HG03103 (cell line): ENCODE measurements around the gene FLYWCH2.
A peak's percentile ranks its signal among the peaks of the same experiment; 100 is the strongest.

Source experiments
- ATAC-seq: cut with Tn5 transposase; IDR thresholded peaks from one replicate; pipeline ENCODE4 v1.9.1; 2021; ENCODE audit warnings: low read depth; ENCODE audit not compliant: unreplicated experiment

Gene FLYWCH2, protein sequence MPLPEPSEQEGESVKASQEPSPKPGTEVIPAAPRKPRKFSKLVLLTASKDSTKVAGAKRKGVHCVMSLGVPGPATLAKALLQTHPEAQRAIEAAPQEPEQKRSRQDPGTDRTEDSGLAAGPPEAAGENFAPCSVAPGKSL

DNA sequence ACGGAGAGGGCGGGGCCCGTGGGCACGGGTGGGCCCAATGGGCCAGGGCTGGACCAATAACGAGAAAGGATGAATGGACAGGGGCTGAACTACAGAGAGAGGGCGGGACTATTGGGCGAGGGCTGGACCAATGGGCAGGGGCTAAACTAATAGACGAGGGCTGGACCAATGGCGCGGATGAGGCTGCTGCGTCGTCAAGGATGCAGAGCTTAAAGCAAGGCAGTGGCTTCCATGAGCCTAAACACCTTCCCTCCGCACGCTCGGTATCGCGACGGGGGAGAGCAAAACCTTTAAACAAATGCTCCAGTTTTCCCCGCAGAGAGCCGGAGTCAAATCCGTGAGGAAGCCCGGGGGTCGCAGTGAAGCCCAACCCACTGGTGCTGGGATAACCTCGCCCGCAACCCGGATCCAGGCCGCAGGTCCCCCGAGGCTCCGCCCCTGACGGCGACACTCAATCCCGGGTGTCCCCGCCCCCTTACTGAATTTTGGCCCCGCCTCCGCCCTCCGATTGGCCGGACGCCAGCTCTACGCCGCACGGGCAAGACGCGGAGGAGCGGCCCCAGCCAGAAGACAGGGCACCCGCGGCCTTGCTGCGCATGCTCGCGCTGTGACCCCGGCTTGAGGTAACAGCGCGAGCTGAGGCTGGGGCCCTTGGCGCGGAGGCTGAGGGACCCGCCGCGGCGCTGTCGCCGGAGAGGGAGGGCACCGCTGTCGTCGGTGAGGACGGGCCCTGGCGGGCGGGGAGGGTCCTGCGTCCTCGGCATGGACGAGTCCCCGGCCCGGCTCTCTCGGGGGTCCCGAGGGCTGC, at the start of gene FLYWCH2:
Gene FLYWCH2, plus strand, starts transcription at position 566 of the 808 bp plus-strand sequence. CDS start 13,235 bp downstream, outside the sequence.
- ATAC-seq, result peak; percentile 80

DNA sequence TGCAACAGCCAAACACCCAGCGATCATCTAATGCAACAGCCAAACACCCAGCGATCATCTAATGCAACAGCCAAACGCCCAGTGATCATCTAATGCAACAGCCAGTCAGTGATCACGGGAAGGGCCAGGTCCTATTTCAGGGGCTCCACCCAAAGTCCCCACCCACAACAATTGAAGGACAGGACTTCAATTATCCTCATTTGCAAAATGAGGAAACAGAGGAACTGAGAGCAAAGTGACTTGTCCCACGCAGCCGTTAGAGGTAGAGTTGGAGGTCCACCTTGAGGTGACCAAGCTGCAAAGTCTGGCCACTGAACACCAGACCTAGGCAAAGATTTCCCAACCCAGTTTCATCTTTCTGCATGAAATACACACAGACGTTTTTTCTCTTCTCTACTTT, 49.2 kb upstream of the FLYWCH2 start:
- ATAC-seq, result no peak

DNA sequence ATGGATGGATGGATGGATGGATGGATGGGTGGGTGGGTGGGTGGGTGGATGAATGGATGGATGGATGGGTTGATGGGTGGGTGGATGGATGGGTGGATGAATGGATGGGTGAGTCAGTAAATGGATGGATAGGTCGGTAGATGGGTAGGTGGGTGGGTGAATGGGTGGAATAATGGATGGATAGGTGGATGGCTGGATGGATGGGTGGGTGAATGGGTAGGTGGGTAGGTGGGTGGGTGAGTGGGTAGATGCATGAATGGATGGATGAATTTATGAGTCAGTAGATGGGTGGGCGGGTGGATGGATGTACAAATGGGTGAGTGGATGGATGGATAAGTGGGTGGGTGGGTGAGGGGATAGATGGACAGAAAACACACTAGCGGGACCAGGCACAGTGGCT, 48.0 kb upstream of the FLYWCH2 start:
- ATAC-seq, result no peak

DNA sequence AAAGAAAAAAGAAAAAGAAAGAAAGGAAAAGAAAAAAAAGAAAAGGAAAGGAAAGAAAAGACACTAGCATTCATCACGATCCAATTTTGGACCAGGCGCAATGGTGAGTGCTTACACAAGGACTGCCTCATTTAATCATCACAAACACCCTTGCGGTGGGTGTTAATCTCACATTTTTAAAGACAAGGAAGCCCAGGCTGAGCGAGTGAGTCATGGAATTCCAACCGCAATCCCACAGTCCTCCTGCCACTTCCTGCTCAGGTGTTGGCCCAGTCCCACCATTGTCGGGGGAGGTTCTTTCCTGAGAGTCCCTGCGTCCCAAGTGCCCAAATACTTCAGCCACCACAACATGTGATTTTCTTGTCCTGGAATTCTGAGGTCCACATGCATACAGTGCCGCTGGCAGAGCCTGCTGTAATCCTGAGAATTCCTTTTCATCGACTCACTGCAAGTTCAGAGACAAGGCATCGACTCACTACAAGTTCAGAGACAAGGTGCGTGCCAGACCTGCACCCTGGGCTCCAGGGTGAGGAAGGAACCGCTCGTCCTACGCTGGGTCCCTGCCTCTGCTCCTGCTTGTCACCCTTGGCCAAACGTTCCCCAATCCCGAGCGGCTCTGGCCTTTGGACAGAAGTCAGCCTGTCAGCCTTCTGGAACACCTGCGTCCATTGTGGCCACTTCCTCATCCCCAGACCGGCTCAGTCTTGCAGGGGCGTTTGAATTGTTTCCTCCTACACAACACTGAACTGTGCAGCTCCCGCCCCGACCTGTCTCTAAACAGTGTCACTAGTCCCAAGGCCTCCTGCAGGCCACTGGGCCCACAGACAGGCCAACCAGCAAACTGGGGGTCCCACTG, 47.1 kb upstream of the FLYWCH2 start:
- ATAC-seq, result no peak

DNA sequence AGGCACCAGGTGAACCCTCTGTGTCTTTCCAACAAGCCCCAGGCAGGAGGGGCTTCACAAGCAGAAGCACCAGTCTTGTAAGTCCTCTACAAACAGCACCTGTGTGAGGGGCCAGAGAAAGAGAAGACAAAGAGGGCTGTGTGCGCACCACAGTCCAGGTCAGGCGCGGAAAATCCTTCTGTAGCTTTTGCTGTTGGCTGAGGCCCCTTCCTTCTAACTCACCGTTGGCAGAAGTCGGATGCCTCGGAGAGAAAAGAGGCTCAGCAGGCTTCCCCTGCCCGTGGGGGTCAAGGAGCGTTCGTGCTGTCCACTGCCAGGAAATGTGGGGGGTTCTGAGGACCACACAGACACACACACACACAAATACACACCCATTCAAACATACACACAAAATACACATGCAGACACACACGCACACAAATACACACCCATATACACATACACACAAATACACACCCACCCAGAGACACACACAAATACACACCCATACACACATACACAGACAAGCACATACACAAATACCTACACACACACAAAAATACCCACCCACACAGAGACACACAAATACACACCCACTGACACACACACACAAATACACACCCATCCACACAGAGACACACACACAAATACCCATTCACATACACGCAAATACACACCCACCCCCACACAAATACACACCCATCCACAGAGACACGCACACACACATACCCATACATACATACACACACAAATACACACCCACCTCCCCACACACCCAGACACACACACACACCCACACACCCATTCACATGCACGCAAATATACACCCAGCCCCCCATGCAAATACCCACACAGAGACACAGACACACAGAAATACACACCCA, 46.1 kb upstream of the FLYWCH2 start:
- no peak for ATAC-seq

DNA sequence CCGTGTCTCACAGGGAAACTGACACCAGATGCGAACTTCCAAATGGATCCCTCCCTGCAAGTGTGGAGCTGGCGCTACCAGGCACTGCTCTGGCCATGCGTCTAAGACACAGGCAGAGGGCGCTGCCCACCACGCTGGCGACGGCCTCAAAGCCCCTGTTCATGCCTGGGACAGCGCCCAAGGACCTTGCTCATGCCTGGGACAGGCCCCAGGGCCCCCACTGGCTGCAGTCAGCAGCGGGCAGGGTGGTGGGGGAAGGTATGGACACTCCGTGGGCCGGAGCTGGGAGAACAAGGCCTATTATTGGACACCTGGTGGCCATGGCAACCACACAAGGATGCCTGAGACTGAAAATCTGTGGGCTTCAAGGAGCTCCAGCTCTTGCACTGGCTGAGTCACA, 44.1 kb upstream of the FLYWCH2 start:
- no peak for ATAC-seq

DNA sequence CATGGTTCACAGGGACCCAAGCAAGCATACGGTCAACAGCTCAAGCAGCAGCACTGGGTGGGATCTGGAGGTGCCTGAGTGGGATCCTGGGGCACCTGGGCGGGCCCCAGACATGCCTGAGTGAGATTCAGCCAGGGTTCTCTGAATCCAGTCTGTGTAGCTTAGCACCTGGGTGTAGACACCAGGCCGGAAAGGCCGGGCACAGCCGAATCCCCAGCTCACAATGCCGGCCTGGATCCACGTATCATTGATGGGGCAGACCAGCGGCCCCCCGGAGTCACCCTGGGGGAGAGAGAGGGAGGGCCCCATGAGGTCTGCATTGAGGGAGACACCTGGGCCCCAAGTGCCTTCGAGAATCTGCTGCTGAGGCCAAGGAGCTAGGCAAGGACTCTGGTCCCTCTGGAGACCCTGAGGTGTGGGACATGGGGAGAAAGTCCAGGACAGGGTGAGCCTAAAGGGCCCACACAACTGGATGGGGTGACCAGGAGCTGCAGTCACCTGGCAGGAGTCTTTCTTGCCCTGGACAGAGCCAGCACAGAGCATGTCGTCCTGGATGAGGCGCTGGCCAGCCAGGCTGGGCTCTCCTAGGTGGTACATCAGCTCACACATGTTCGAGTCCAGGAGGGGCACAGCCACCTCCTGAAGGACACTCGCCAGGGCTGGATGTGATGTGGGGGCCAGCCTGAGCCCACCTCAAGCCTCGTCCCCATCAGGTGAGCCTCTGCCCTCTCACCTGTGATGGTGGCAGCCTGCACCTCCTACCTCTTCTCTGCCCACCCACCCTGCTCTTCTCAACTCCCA, 43.2 kb upstream of the FLYWCH2 start:
- ATAC-seq, result no peak

DNA sequence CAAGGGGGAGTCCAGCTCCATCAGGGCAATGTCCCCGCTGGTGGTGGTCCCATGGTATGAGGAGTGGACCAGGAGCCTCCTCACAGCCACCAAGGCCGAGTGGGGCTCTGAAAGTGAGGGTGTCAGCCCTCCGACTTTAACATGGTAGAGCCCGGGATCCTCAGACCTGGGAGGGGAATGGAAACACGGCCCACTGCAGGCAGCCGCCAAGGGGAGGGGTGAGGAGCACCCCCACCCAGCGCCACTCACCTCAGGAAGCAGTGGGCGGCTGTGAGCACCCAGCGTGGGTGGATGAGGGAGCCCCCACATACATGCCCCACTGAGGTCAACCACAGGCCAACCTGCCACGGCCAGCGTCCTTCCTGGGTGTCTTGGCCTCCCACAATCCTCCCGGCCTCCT, 42.1 kb upstream of the FLYWCH2 start:
- no peak for ATAC-seq

DNA sequence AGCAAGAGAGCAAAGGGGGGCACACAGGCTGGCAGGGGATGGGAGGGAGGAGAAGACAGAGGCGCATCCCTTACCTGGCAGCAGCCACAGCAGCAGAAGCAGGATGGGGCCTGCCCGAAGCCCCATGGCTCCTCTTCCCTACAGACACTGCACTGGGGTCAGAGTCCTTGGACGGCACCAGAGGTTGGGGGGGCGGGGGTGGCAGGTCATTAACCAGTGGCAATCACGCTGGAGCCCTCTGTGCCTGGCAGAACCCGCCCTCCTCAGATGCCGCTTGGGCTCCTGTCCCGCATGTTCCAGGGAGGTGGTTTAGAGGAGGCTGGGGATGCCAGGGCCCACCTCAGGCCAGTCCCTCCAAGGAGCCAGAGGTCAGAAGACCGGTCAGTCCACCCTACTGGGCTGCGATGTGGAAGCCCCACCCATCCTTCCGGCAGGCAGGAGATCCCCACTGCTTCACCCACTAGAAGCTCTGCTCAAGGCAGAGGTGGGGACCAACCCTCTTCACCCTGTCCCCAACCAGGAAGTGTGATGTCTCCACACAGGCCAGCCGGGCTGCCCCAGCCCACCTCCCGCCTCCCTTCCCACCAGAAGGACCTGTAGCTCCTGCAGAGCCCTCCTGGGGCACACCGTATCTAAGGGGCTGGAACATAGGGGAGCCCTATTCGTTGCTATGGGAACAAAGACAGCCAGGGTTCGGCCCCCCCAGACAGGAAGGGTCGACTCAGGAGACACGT, 41.2 kb upstream of the FLYWCH2 start:
- ATAC-seq, result no peak

DNA sequence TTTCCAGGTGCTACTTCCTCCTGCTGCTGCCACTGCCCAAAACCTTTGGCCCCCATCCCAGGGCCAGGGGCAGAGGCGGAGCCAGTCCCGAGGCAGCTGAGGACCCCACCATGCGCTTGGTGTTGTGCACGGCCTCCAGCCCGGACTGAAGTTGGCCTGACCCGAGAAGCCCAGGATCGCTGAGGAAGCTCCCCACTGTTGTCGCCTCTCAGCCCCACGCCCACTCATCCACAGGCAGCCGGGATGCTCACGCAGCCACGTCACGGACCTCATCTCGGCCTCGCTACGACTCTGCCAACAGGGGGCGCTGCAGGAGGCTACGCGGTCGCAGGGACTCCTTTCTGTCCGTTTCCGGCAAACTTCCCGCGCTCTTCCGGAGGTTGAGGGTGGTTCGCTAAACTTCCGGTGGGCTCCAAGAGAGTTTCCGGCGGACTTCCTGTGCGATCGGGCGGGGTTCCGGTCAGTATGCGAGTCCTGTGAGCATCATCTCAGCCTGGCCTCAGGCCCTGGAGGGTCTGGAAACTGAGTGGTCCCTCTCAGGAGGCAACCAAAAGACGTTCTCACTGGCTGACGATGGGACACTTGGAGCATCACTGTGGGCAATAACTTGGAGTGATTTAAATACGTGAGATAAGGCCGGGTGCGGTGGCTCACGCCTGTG, 40.5 kb upstream of the FLYWCH2 start:
- ATAC-seq, result no peak

DNA sequence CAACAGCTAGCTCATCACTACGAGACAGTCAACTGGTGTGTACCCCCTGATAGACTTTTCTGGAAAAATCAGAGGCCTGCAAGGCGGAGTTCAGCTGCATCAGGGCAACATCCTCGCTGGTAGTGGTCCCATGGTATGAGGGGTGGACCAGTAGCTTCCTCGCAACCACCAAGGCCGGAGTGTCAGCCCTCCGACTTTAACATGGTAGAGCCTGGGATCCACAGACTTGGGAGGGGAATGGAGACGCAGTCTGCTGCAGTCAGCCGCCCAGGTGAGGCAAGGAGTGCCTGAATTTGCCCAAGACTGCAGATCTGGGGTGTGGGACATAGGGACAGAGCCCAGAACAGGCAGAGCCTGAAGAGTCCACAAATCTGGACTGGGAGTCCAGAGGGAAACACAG, 39.5 kb upstream of the FLYWCH2 start:
- ATAC-seq, result no peak

DNA sequence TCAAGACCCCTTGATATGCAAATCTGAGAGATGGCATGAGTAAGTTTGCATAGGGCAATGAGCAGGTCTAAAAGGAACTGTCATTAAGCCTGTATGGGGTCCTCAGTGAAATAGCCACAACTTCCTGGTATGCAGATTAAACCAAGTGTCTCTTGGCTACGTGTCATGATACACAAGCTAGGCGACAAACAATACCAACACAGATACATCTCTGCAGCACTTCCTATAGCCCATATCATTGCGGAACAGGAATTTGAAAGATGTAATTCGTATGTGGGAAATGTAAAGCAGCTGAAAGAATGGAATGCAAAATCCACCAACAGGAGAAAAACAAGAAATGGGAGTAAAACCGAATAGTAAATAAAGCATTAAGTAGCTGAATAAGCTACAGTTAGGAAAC, 37.9 kb upstream of the FLYWCH2 start:
- no peak for ATAC-seq

DNA sequence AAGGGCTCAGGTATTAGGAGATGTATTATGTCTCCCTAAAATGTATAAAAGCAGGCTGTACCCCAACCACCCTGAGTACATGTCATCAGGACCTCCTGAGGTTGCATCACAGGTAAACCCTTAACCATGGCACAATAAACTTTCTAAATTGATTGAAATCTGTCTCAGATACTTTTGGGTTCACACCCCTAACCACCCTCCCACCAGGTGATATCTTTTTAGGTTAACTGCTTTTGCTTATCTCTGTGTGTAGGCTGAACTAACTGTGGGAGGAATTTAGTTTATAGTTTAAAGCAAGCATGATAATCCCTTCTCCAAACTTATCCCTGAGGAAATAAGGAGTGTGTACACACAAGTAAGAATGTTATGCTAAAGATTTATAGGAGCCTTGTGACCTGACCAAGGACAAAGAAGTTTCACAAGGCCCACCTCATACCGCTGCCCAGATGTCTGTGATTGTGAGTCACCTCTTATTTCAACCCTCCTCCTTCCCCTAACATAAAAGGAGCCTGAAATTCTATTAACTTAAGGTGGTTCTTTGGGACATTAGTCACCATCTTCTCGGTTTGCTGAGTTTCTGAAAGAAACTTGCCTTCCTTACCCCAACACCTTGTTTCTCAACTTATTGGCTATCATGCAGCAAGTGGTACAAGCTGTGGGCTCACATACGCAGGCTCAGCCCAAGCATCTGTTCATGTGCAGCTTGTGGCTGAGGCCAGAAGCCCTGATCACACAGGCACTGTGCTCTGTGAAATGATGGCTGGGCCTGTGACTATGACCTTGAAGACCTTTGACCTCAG, 36.3 kb upstream of the FLYWCH2 start:
- no peak for ATAC-seq

DNA sequence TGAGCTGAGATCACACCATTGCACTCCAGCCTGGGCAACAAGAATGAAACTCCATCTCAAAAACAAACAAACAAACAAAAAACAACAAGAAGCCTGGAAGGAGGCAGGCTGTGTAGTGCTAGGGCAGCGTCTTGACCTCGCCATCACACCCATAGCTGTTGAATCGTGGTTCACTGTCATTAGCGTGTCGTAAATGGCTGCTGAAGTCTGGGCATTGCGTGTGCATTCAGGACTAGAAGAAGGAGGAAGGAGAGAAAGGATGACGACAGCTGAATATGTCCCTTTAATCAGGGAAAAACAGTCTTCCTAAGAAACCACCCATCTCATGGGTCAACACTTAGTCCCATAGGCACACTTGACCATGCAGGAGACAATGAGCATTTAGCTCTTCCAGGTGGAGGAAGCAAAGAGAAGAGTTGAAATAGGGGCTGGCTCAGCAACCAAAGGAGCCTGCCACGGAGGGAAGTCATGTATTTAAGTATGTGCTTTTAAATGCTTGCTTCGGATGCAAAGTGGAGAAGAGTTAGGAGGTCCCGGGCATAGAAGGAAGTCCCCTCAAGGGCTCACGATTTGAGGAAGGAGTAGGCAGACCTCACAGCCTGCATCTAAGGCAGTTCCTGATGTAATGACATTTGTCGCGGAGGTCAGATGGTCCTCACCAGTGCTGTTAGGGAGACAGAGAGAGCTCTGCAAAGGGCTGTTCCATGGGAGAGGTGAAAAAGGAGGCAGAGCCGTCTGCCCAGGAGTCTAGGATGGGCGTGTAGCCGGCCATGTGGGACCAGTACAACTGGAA, 33.9 kb upstream of the FLYWCH2 start:
- no peak for ATAC-seq

DNA sequence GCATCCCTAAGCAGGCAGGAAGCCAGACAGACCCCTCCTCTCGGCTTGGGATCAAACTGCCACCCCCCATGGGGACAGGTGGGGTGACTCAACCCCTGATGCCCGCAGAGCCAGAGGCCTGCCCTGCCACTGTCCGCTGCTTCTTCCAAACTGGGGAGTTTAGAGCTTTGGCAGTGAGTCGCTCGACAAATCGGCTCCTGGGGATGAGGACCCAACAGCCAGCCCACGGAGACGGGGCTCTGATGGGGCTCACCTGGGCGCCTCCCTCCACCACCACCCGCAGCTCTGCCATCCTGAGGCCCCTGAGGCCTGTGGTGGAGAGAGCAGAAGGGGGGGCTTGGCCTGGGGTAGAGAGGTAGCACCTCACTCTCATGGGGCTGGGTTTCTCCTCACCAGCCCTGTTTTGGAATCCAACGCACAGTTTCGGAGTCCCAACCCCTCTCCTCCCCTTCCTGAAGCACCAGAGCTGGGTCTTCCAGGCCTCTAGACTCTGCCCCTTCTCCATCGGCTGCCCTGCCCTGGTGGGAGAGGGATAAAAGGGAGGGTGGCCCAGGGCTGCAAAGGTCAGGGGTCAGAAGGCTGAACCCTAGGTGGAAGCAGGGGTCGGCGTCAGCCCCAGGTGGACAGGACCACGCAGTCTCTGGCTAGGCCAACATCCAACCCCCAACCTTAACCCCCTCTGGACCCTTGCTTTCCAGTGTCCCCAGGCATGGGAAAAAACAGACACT, 30.8 kb upstream of the FLYWCH2 start:
- no peak for ATAC-seq

DNA sequence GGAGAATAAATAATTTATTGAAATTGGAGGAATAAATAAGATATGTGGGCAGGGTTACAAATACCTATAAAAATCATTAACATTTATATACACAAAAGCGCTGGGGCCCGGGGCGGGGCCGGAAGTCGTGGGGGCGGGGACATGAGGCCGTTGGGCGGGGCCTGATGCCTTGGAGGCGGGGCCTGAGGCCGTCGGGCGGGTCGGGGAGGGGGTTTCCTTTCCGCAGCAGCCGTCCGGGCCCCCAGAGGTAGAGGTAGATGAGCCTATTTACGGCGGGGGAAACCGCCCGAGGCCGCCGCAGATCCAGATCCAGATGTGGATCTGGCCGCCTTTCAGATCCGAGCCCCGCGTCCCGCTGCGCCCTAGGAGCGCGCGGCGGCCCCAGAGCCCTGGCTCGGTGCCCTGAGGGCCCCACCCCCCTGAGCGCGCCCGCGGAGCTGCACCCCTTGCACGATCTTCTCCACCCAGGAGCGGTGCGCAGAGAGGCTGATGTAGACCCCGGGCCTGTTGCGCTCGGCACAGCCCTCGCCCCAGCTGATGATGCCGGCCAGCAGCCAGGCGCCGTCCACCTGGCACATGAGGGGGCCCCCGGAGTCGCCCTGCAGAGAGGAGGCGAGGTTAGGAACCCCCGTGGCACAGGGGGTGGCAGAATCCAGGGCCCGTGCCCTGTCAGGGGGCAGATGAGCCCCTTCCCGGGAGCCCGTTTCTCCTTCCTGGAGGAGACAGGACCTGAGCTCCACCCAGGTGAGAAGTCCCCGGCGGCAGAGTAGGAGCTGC, 30.1 kb upstream of the FLYWCH2 start:
- ATAC-seq, result no peak
